Stomach (tissue), 4 donors: Measurements from ENCODE around the gene FUT9.

Source experiments
- EP300 ChIP-seq: sonication (generic); formaldehyde crosslinking; IDR thresholded peaks from one replicate; pipeline ENCODE4 v1.6.1; 2017; ENCODE audit warnings: antibody characterized with exemption
- POLR2A ChIP-seq, 4 donors: fragments of 450-650 bp; IDR thresholded peaks; one replicate each; pipeline ENCODE4 v1.6.1; 2016; ENCODE audit warnings: antibody characterized with exemption in 4 of 4, control low read depth in 2 of 4, mild to moderate bottlenecking in 1 of 4, moderate library complexity in 1 of 4
- POLR2AphosphoS5 ChIP-seq, 3 donors: sonication (generic); formaldehyde crosslinking; IDR thresholded peaks; one replicate each; pipeline ENCODE4 v1.6.1; 2016; ENCODE audit warnings: antibody characterized with exemption in 3 of 3
- TF ChIP-seq, protein P1 (sequence below), 7 experiments: fragments of 450-650 bp in 4 of 7; fragments of 200-600 bp in 3 of 7; sonication (generic) in 3 of 7; IDR thresholded peaks; one replicate each; pipeline ENCODE4 v1.5.1; 2016 to 2019; ENCODE audit warnings: antibody characterized with exemption in 7 of 7, control low read depth in 2 of 7, mild to moderate bottlenecking in 1 of 7

DNA sequence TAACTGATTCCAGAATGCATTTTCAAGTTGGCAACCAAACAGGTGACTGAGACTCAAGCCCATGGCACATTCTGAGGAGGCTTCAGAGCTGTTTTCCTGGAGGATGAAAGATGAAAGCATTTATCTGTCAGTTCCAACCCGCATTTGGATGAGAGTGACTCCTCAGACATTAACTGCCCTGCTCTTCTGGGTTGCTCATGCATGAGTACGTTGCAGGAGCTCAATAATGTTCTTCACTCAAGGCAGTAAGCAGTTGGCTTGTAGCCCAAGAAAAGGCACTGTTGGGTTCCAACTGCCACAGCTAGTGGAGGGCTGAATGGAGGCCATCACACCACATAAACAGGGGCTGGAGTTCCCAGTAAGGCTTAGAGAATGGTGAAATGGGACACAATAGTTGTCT is 155.3 kb downstream of the FUT9 start:
- TF ChIP-seq POLR2AphosphoS5 (IDR thresholded peaks at IDR 0.05) = no peak
- TF ChIP-seq, protein P1, sequence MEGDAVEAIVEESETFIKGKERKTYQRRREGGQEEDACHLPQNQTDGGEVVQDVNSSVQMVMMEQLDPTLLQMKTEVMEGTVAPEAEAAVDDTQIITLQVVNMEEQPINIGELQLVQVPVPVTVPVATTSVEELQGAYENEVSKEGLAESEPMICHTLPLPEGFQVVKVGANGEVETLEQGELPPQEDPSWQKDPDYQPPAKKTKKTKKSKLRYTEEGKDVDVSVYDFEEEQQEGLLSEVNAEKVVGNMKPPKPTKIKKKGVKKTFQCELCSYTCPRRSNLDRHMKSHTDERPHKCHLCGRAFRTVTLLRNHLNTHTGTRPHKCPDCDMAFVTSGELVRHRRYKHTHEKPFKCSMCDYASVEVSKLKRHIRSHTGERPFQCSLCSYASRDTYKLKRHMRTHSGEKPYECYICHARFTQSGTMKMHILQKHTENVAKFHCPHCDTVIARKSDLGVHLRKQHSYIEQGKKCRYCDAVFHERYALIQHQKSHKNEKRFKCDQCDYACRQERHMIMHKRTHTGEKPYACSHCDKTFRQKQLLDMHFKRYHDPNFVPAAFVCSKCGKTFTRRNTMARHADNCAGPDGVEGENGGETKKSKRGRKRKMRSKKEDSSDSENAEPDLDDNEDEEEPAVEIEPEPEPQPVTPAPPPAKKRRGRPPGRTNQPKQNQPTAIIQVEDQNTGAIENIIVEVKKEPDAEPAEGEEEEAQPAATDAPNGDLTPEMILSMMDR (IDR thresholded peaks at IDR 0.05) = no peak
- no peak for TF ChIP-seq POLR2A (IDR thresholded peaks at IDR 0.05)
- no peak for TF ChIP-seq EP300
